ENCODE measurements around the gene DNAAF8. TPM values are rescaled to one million over a fixed set of nuclear protein-coding genes. Genes with fewer than 3 reads are reported as not detected.

Gene DNAAF8
- total RNA-seq, 1 experiment from 2014 or later: 0.39 TPM

DNA sequence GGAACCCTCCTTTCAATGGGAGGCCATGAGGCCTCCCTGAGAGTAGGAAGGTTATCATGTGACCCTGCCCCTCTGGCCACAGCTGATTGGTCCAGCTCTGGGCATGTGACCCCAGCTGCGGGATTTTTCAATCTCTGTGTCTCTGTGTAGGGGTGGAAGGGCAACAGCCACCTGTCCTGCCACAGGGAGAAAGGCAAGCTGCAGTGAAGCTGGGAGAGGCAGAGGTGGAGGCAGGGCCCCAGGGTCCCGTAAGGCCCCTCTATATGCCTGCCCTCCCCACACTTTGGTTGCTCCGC is 10.9 kb downstream of the DNAAF8 start:
- H3K23ac ChIP-seq (ENCODE audit: insufficient read length, low read depth, low read length): no peak overlapping the region
- H3K27ac ChIP-seq (ENCODE audit: insufficient read length, low read depth, low read length): no peak overlapping the region
- DNase-seq: no peak
- H4K91ac ChIP-seq (ENCODE audit: insufficient read length, low read depth, low read length): no peak overlapping the region
- H2BK120ac ChIP-seq (ENCODE audit: low read depth, low read length, poor library complexity, severe bottlenecking): no peak overlapping the region
- no peak overlapping the region for H3K9ac ChIP-seq (ENCODE audit: extremely low read depth, insufficient read length, low read length)
- no peaks in the 10 kb centered on the region for H3K27me3 ChIP-seq (ENCODE audit: insufficient read depth, low read length)
- H3K23me2 ChIP-seq (ENCODE audit: insufficient read length, low read depth, low read length, poor library complexity, severe bottlenecking): no peaks in the 10 kb centered on the region
- 0 out of 5 replicates have a peak overlapping the region, but pooled peaks of 1 of the 2 experiments have one; percentile 12 for H3K4me3 Mint-ChIP-seq
- no peak overlapping the region for H2BK5ac ChIP-seq (ENCODE audit: insufficient read length, low read length)
- no peak overlapping the region for H2BK12ac ChIP-seq (ENCODE audit: insufficient read length, low read depth, low read length)
- no peak overlapping the region for H3K4me2 ChIP-seq (ENCODE audit: insufficient read depth, insufficient read length, low read length)
- H2AFZ ChIP-seq (ENCODE audit: low read length): no peak overlapping the region
- no peak overlapping the region for H3K14ac ChIP-seq (ENCODE audit: insufficient read depth, low read length)
- H2AK5ac ChIP-seq (ENCODE audit: insufficient read length, low read length): no peak overlapping the region
- H4K20me1 ChIP-seq (ENCODE audit: control insufficient read depth, insufficient read depth, insufficient read length): no peaks in the 10 kb centered on the region
- no peaks in the 10 kb centered on the region; the same call in 1 of the 2 replicates for H3K27me3 Mint-ChIP-seq (ENCODE audit: low read depth)
- H3K9me3 Mint-ChIP-seq: no peaks in the 10 kb centered on the region
- no peak overlapping the region for H3K4ac ChIP-seq (ENCODE audit: low read depth, low read length)
- H3K27ac Mint-ChIP-seq: peak overlapping the region; percentile 44 to 87 (median 53); a peak in 3 of 7 replicates
- peaks cover 16 to 27% of the 10 kb centered on the region in 2 experiments for H3K4me1 Mint-ChIP-seq
- peaks cover 0 to 4% (median 2%) of the 10 kb centered on the region in 3 experiments; a peak in 1 of 7 replicates for H3K36me3 Mint-ChIP-seq (ENCODE audit: insufficient read depth in 1 of 3, low read depth in 3 of 3)
- H3K18ac ChIP-seq (ENCODE audit: insufficient read length, low read depth, low read length): no peak overlapping the region
- no peak overlapping the region for H2BK20ac ChIP-seq (ENCODE audit: low read depth, low read length, poor library complexity, severe bottlenecking)
- no peaks in the 10 kb centered on the region for H3K9me3 ChIP-seq (ENCODE audit: control insufficient read depth, low read depth, low read length)
- no peaks in the 10 kb centered on the region for H3K79me2 ChIP-seq (ENCODE audit: insufficient read depth, low read length)
- no peak overlapping the region for H3T11ph ChIP-seq (ENCODE audit: low read length)
- no CpG with 5 or more reads among the region's 3 CpGs for WGBS (ENCODE audit: extremely low coverage, insufficient read length, low lambda C conversion rate)
- no peak for TF ChIP-seq CTCF (conservative IDR thresholded peaks at IDR 0.05)
- H3K79me1 ChIP-seq (ENCODE audit: insufficient read depth, low read depth, low read length, poor library complexity, severe bottlenecking): no peaks in the 10 kb centered on the region
- H4K5ac ChIP-seq (ENCODE audit: insufficient read length, low read depth, low read length): no peak overlapping the region
- H4K8ac ChIP-seq (replicated peaks; ENCODE audit: insufficient read length, low read depth, low read length): no peak overlapping the region
- H3K56ac ChIP-seq (ENCODE audit: insufficient read length, low read depth, low read length): no peak overlapping the region
- H3K4me1 ChIP-seq (ENCODE audit: insufficient read depth, low read length): no peaks in the 10 kb centered on the region
- no peak overlapping the region for H2BK15ac ChIP-seq (ENCODE audit: low read depth, low read length)
